ENCODE measurements around the gene EDA.

Gene EDA

DNA sequence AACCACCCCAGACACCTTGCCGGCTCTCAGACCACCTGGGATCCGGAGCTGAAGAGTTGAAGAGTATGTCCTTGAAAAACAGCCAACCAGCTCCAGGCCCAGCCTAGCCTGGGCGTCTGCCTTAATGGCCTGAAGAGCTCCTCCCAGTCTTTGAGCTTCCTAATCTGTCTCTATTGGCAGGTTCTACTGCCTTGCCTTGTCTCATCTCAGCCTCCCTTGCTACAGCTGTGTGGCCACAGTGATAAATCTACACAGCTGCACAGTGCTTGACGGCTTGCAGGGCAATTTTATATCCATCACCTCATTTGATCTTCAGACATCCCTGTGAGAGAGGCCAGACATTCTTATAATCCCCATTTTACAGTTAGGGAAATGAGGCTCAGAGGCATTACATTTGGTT, 413.9 kb downstream of the EDA start:
- TF ChIP-seq, protein P1, sequence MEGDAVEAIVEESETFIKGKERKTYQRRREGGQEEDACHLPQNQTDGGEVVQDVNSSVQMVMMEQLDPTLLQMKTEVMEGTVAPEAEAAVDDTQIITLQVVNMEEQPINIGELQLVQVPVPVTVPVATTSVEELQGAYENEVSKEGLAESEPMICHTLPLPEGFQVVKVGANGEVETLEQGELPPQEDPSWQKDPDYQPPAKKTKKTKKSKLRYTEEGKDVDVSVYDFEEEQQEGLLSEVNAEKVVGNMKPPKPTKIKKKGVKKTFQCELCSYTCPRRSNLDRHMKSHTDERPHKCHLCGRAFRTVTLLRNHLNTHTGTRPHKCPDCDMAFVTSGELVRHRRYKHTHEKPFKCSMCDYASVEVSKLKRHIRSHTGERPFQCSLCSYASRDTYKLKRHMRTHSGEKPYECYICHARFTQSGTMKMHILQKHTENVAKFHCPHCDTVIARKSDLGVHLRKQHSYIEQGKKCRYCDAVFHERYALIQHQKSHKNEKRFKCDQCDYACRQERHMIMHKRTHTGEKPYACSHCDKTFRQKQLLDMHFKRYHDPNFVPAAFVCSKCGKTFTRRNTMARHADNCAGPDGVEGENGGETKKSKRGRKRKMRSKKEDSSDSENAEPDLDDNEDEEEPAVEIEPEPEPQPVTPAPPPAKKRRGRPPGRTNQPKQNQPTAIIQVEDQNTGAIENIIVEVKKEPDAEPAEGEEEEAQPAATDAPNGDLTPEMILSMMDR (conservative IDR thresholded peaks at IDR 0.05; ENCODE audit: low read depth, low read length): no peak
- H3K4me3 ChIP-seq (ENCODE audit: low read length): no peak overlapping the region
- DNase-seq (ENCODE audit: low read depth): no peak

DNA sequence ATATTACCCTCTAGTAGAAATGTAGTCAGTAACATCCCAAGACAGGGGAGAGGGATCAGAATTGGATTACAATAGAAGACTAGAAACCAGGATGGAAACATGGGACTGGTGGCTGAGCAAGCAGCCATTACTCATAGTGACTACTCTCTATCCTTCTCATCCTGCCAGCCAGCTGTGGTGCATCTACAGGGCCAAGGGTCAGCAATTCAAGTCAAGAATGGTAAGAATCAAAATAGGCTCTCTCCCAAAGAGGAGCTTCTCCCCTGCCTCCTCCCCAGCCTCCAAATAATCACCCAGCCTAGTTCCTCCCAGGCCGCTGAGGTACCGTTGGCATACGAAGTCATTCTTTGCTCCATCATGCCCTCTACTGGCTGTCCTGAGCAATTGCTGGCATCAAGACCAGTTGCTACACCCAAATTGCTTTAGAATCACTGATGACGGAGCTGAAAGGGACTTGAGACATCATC, 414.4 kb downstream of the EDA start:
- TF ChIP-seq, protein P1 (conservative IDR thresholded peaks at IDR 0.05; ENCODE audit: low read depth, low read length): peak; percentile 84
- no peak for DNase-seq (ENCODE audit: low read depth)
- H3K4me3 ChIP-seq (ENCODE audit: low read length): no peak overlapping the region

DNA sequence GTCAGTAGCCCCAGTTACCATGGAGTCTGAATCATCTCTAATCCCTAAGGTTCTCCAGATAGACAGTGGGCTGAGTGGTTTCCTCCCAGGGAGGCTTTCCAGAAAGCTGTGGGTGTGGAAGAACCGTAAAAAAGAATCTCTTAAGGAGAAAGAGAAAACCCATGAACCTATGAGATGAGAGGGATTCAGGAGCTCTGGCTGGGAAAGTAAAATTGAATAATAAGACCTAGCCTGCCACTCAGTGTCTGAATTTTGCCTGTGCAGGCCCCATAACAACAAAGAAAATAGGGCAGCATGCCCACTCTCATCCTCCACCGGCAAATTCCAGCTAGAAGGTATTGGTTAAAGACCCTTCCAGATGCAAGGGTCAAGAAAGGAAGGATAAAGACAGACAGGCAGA, 416.9 kb downstream of the EDA start:
- TF ChIP-seq, protein P1 (conservative IDR thresholded peaks at IDR 0.05; ENCODE audit: low read depth, low read length): no peak
- no peak overlapping the region for H3K4me3 ChIP-seq (ENCODE audit: low read length)
- DNase-seq (ENCODE audit: low read depth): no peak

DNA sequence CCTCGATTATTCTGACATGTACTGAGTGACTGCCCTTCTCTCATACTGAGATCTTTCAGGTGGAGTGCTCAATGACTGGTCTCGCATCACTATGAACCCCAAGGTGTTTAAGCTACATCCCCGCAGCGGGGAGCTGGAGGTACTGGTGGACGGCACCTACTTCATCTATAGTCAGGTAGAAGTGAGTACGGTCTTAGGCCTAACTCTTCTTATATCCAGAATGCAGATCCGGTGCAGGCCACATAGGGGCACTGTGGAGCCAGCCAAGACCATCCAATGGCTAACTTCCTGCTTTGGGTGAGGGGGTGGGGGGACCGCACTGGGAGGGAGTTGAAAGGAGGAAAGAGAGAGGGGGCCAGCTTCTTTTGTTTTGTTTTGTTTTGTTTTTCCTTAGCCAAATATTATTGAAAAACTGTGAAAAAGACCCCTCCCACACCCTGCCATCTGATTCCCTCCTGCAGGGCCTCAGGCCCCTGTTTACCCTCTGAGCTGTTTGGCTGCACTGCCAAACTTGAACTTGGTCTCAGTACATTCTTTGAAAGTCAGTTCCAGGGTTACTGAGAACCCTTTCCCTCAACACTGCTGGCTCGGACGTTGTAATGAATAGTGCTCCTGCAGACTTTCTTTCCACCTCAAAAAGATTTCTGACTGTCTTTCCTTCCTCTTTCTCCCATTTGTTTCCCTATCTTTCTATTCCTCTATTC, 417.6 kb downstream of the EDA start:
- no peak for DNase-seq (ENCODE audit: low read depth)
- no peak overlapping the region for H3K4me3 ChIP-seq (ENCODE audit: low read length)
- TF ChIP-seq, protein P1 (conservative IDR thresholded peaks at IDR 0.05; ENCODE audit: low read depth, low read length): peak; percentile 60

DNA sequence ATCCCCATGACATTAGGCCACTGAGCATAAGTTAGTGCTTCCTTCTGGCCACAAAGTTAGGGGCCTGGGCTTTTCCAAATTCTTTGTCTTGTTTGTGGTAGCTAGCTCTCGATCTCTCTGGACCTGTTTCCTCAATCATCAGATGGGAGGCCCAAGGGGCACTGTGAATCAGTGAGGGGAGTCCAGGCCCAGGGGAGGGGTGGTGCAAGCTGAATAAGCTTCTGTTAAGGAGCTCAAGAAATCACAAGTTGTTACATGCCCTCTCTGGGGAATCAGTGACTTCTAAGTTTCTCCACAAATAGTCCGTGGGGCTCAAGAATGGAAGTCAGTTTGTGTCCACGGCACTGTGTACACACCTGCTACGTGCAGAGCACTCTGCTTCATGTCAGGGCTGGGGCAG, 418.7 kb downstream of the EDA start:
- TF ChIP-seq, protein P1 (conservative IDR thresholded peaks at IDR 0.05; ENCODE audit: low read depth, low read length): no peak
- no peak overlapping the region for H3K4me3 ChIP-seq (ENCODE audit: low read length)
- no peak for DNase-seq (ENCODE audit: low read depth)

DNA sequence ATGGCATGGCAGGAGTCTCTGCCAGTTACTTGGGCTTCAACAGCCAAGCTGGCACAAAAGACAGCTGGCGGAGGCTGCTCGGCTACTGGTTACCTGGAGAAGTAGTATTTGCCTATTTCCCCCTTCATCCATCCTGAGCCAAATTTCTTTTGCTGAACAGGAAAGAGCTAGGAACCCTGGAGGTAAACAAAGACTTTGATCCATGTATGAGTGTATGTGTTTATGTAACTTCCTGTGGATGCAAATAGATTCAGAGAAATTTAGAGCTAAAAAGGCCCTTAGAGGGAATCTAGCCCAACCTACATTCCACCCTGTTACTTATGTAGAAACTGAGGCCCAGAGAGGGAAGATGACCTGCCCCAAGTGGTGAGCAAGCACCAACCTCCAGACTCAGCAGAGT, 422.6 kb downstream of the EDA start:
- TF ChIP-seq, protein P1 (conservative IDR thresholded peaks at IDR 0.05; ENCODE audit: low read depth, low read length): no peak
- H3K4me3 ChIP-seq (ENCODE audit: low read length): no peak overlapping the region
- DNase-seq (ENCODE audit: low read depth): no peak

DNA sequence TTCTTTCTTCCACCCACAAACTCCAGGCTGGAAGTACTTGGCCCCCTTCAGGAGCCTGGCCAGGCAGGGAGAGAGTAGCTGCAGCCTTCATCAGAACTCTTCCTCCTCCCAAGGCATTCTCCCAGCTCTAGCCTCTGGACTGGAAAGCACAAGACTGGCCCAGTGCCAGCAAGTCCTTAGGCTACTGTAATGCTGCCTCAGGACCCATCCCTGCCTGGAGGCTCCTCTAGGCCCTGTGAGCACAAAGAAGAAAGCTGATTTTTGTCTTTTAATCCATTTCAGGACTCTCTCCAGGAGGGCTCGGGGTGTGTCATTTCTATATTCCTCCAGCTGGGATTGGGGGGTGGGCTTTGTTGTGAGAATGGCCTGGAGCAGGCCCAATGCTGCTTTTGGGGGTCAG, 423.0 kb downstream of the EDA start:
- H3K4me3 ChIP-seq (ENCODE audit: low read length): no peak overlapping the region
- TF ChIP-seq, protein P1 (conservative IDR thresholded peaks at IDR 0.05; ENCODE audit: low read depth, low read length): no peak
- DNase-seq (ENCODE audit: low read depth): no peak

Measured in retinal pigment epithelial cell (primary cell).